Fibroblast of mammary gland (primary cell): ENCODE measurements around the gene C2orf42.
"Not testable (repeated sequence)": the region's sequence is repeated elsewhere in the genome, so short reads cannot be mapped to it uniquely, and the experiment has no call there.

ENCODE experiments used
- DNase-seq: peaks from one replicate; pipeline ENCODE4 v3.0.0-alpha.2; 2010; ENCODE audit warnings: low read depth
- H3K4me3 ChIP-seq: 2 replicates; pipeline ENCODE4 v1.5.1; 2011; ENCODE audit warnings: low read depth, mild to moderate bottlenecking, low read length, moderate library complexity; ENCODE audit not compliant: control insufficient read depth
- TF ChIP-seq, protein P1 (sequence below): conservative IDR thresholded peaks from 2 replicates; pipeline ENCODE4 v1.5.1; 2011; ENCODE audit warnings: low read depth, low read length, inconsistent platforms; ENCODE audit not compliant: control insufficient read depth, insufficient read depth

Gene C2orf42

GRCh38 chr2:70140791-70141211 lies 50.0 kb downstream of the C2orf42 start:
- H3K4me3 ChIP-seq, result no peak overlapping the region
- TF ChIP-seq, protein P1, sequence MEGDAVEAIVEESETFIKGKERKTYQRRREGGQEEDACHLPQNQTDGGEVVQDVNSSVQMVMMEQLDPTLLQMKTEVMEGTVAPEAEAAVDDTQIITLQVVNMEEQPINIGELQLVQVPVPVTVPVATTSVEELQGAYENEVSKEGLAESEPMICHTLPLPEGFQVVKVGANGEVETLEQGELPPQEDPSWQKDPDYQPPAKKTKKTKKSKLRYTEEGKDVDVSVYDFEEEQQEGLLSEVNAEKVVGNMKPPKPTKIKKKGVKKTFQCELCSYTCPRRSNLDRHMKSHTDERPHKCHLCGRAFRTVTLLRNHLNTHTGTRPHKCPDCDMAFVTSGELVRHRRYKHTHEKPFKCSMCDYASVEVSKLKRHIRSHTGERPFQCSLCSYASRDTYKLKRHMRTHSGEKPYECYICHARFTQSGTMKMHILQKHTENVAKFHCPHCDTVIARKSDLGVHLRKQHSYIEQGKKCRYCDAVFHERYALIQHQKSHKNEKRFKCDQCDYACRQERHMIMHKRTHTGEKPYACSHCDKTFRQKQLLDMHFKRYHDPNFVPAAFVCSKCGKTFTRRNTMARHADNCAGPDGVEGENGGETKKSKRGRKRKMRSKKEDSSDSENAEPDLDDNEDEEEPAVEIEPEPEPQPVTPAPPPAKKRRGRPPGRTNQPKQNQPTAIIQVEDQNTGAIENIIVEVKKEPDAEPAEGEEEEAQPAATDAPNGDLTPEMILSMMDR, result no peak
- DNase-seq, result no peak

DNA sequence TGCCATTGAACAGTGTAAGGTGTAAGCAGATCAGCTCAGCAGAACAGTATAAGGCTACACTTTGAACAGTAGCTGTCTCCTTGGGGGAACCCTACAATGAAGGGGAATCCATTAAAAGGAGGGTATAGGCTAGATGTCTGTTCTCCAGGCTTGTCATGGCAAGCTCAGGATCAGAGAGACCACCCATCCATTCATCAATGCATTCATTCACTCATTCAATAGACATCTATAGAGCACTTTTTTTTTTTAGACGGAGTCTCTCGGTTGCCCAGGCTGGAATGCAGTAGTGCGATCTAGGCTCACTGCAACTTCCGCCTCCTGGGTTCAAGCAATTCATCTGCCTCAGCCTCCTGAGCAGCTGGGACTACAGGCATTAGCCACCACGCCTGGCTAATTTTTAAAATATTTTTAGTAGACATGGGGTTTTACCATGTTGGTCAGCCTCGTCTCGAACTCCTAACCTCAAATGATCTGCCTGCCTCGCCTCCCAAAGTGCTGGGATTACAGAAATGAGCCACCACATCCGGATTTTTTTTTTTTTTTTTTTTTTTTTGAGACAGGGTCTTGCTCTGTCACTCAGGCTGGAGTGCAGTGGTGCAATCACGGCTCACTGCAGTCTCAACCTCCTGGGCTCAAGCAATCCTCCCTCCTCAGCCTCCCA lies 56.4 kb downstream of the C2orf42 start:
- not testable (repeated sequence) for H3K4me3 ChIP-seq, DNase-seq

DNA sequence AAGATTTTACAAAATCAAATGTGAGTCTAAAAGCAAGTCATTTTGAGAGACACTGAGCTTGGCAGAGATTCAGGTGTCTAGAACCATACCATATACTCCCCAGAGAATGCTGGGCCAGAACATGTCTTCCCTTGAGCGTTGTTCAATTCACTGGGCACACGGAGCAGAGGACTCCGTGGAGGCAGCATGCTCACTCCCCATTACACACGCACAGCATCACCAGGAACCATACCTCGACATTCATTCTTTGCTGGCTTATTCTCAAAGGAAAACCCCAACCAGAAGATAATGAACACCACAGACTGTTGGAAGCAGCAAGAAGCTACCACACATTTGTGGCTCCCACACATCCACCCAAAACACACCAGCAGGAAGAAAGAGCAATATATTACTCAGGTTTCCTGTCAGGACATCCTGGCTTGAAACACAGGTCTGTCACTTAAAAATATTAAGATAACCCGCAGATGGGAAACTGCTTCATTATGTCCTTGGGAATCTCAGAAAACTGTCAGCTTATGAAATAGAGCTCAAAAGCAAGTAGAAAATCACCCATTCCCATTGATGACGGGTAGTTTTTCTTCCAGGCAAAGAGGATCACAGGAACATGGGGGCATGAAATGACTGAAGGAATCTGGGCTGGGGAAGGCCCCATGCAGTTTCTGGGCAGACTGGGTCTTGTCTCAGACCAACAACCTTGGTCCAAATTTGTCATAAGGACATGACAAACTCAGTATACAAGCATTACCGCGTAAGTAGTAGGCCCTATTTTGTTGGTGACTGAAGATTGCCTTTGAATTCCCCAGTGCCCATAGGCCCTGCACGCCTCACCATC lies 57.1 kb downstream of the C2orf42 start:
- no peak for DNase-seq
- no peak overlapping the region for H3K4me3 ChIP-seq
- TF ChIP-seq, protein P1, result no peak

GRCh38 chr2:70133127-70133452 lies 57.7 kb downstream of the C2orf42 start:
- H3K4me3 ChIP-seq, result no peak overlapping the region
- TF ChIP-seq, protein P1, result no peak
- DNase-seq, result no peak

DNA sequence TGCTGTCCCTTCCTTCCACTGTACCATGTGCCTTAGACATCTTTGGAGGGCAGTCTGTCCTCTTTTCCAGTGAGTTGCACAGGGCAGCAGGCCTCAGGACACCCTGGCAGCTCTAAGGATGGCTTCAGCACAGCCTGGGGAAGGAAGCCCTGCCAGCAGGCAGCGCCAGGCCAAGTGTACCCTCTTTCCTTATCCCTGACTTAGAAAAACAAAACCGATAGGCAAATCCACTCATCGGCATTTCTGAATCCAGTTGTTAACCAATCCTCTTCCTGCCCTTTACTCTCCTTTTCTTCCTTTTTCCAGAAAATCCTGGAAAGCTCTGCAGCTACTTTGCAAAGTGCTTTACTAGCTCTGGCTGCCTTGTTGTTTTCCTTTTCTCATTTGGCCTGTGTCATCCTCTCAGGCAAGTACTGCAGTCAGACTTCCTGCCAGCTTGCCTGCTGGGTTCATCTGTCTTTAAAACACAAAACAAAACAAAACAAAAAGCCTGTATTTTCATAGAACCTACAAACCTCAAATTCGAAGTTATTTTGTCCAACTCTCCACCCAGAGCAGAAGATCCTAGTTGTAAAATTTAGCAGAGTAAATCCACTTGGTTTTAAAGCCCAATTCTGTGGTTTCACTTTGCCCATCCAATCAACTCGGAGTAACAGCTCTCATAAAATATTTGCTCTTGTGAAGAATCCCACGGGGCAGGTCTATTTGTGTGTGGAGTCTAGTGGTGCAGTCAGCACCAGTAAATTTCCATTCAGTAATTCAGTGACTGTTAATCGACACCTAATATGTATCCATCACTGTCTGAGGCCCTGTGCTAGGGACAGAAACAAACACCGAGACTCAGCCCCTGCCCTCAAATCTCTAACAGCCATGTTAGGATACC lies 58.3 kb downstream of the C2orf42 start:
- TF ChIP-seq, protein P1, result no peak
- peak; percentile 76 for DNase-seq
- H3K4me3 ChIP-seq, result peak overlapping the region; percentile 27

- H3K4me3 ChIP-seq, DNase-seq: not testable (repeated sequence)
Measured at GRCh38 chr2:70131344-70132143, 59.3 kb downstream of the C2orf42 start.

- no peak for DNase-seq
- TF ChIP-seq, protein P1, result no peak
- no peak overlapping the region for H3K4me3 ChIP-seq
Measured at GRCh38 chr2:70128005-70128404, 62.8 kb downstream of the C2orf42 start.
